HG03095 (cell line): Measurements from ENCODE around the gene ACKR4.
"Not testable (repeated sequence)": the region's sequence is repeated elsewhere in the genome, so short reads cannot be mapped to it uniquely, and the experiment has no call there.

Source experiments
- ATAC-seq: cut with Tn5 transposase; IDR thresholded peaks from one replicate; pipeline ENCODE4 v1.9.1; 2021; ENCODE audit warnings: moderate library complexity; ENCODE audit not compliant: unreplicated experiment

Gene ACKR4

GRCh38 chr3:132596816-132597433 lies at the start of gene ACKR4:
ACKR4 (plus strand) TSS chr3:132597270; CDS start chr3:132600398, 3,128 bp downstream.
- no peak for ATAC-seq

GRCh38 chr3:132549169-132549568 lies 47.9 kb upstream of the ACKR4 start:
- ATAC-seq = no peak

DNA sequence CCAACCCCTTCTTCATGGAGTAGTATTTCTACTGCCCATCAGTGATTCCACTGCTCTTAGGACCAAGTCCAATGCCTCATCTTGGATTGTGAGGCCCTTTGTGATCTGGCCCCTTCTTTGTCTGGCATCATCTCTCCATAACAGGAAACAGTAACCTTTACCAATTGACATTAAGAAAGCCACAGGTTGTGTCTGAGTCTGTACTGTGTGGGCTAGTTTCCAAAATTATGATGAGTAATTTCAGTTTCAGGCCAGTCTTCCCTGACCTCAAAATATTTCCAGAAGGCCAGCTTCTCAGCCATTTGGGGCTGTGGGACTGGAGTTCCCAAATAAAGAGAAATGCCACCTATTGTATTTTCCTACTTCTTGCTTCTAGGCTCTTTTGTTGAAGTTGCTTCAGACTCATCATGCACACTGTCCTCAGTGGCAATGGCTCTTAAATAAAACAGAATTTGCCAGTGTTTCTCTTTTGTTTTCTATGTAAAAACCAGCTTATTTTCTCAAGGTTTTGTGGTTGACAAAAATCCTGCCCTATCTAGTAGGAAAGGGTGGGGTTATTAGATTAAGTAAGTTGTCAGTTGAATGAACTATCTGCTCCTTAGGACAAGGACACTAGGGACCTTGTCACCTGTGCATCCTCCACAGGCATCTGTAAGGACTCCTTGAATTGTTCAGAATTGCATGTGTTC lies 47.0 kb upstream of the ACKR4 start:
- no peak for ATAC-seq

DNA sequence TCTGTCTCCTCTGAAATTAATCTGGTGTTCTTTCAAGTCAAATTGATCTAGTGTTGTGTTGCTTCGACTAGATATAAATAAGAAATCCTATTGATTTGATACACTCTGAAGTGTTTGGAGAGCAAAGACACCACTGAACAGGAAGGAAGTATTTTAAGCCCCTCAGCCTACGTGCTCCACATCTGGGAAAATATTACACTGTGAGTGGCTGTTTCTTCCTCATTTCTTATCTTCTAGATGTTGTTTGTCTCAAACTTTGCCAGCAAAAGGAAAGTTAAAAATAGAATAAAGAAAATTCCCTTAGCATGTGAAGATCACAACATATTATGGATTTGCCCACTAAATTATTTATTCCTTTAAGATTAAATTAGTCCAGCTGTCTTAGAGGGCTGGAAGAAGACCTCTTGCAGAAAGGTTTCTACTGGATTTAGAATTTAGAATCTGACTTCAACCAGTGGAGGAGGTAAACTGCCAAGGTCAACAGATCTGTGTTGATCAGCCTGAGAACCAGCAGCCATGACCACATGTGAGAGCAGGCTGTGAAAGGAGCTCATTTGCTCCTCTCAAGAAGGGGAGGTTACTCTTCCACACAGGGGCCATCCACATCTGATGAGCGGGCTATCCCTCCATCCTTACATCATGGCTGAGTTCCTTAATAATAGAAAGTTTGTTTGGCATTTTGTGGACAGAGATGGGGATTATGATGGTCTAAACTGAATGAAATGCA lies 46.3 kb upstream of the ACKR4 start:
- no peak for ATAC-seq

GRCh38 chr3:132553826-132554225 lies 43.2 kb upstream of the ACKR4 start:
- no peak for ATAC-seq

- no peak for ATAC-seq
These were observed 42.6 kb upstream of the ACKR4 start for GRCh38 chr3:132554437-132554836.

DNA sequence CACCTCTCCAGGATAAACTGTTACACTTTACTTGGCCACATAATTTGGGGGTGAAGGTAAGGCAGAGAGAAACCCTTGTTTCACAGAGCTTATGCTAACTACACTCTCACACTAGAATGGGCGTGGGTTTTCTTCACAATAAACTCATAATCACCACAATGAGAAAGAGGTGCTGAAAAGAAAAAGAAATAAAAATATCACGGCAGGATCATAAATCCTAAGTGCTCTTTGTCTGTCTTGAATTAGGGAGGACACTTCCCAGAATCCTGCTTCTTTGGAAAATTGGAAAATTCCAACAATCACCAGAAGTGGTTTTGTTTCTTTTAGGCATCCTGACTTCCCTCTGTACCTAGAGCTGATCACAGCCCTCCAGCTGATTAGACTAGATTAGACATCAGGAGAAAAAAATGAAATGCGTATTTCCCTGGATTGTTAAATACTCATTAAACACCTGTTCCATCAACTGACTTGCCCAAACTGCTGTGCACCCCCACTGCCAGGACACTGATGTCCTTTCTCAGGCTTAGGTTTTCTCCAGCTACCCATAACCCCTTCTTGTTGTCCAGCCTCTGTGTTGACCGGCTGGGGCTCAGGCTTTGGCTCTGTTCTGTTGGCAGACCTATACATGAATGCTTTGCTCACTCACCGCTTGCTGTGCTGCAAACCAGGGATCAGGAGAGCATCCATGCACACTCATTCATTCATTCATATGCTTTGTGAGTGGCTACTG lies 41.6 kb upstream of the ACKR4 start:
- ATAC-seq = no peak

GRCh38 chr3:132556036-132556386 lies 41.1 kb upstream of the ACKR4 start:
- ATAC-seq = not testable (repeated sequence)

DNA sequence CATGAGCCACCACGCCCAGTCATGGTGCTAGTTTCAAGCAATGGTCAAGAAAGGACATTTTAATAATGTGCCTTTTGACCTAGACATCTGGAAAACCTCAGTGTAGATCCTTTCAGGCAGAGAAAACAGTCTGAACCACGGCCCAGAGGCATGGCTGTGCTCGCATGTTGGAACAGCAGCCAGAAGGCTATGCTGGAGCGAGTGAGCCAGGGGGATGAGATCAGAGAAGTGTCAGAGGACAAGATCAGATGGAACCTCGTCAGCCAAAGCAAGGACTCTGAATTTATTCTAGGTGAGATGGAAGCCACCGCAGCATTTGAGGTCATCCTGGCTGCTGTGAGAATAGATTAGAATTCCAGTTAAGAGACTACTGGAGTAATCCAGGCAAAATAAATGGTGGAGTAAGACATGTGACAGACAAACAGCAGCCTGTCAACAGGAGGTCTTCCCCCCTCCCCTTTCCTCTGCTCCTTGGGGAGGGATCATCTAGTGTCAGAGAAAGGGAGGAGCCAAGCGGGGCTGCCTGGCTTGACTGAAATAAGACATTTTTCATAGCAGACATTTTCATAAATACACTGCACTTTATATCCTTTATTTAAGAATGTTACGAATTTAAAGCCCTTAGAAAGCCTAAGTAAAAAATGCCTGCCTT lies 40.4 kb upstream of the ACKR4 start:
- ATAC-seq = no peak

GRCh38 chr3:132561003-132561402 lies 36.1 kb upstream of the ACKR4 start:
- ATAC-seq = no peak

DNA sequence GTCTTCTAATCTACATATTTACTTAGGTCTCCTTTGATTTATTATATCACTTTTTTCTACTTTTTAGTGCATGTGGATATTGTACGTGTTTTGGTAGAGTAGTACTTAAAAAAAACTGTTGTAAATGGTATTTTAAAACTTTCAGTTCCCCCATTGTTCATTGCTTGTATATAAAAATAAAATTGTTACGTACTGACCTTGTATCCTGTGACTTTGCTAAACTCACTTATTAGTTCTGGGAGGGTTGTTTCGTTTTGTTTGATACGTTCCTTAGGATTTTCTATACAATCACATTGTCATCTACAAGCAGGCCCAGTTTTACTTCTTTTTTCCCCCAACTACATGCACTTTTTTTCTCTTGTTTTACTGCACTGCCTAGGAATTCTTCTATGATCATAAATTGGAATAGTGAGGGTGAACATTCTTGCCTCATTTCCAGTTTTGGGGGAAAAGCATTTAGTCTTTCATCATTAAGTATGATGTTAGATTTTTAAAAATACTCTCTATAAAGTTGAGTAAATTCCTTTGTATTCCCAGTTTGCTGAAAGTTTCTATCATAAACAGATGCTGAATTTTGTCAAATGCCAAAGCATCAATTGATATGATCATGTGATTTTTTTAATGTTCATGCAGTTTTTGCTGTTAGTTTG lies 33.5 kb upstream of the ACKR4 start:
- ATAC-seq = no peak

GRCh38 chr3:132564070-132564465 lies 33.0 kb upstream of the ACKR4 start:
- ATAC-seq = no peak

DNA sequence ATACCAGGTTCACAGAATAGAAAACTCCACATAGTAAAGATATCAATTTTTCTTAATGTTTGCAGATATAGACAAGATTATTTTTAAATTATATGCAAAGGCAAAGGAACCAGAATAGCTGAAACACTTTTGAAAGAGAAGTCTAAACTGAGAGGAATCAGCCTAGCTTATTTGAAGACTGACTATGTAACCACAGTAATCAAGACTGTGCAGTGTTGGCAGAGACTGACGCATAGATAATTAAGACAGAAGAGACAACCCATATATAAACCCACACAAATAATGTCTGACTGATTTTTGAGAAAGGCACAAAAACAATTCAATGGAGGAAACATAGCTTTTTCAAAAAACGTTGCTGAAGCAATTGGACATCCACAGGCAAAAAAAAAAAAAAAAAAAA lies 28.6 kb upstream of the ACKR4 start:
- ATAC-seq = no peak

GRCh38 chr3:132569153-132569552 lies 27.9 kb upstream of the ACKR4 start:
- ATAC-seq = no peak

DNA sequence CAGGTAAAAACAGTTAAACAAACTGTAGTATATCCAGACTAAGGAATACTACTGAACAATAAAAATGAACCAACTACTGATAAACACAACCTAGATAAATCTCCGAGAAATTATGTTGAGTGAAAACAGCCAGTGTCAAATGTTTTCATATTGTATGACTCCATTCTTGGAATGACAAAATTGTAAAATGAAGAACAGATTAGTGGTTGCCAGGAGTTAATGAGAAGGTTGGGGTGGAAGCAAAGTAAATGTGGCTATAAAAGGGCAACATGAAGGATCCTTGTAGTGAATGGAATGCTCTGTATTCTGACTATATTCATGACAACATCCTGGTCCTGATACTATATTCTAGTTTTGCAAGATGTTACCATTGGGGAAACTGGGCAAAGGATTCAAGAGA lies 27.5 kb upstream of the ACKR4 start:
- ATAC-seq = no peak

- no peak for ATAC-seq
These were observed 27.1 kb upstream of the ACKR4 start for GRCh38 chr3:132570016-132570415.

DNA sequence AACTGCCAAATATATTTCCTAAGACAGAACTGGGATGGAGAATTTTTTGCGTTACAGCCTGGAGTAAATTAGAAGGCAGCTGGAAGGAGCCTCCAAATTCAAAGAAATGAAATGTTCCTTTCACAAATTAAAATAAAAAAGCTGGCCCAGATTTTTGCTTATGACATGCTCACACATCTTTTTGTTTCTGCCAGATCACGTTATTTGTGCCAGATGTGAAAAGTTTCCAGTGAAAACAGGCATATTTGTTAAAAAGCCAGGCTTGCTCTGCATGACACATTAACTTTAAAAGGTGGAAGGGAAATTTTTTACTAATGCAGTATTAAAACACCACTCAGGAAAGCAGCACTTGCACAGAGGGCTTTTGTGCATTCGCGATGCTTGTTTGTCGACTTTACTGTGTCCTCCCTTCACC lies 23.3 kb upstream of the ACKR4 start:
- no peak for ATAC-seq

GRCh38 chr3:132587401-132587800 lies 9.7 kb upstream of the ACKR4 start:
- no peak for ATAC-seq

- no peak for ATAC-seq
These were observed 4.9 kb upstream of the ACKR4 start for GRCh38 chr3:132592216-132592615.

DNA sequence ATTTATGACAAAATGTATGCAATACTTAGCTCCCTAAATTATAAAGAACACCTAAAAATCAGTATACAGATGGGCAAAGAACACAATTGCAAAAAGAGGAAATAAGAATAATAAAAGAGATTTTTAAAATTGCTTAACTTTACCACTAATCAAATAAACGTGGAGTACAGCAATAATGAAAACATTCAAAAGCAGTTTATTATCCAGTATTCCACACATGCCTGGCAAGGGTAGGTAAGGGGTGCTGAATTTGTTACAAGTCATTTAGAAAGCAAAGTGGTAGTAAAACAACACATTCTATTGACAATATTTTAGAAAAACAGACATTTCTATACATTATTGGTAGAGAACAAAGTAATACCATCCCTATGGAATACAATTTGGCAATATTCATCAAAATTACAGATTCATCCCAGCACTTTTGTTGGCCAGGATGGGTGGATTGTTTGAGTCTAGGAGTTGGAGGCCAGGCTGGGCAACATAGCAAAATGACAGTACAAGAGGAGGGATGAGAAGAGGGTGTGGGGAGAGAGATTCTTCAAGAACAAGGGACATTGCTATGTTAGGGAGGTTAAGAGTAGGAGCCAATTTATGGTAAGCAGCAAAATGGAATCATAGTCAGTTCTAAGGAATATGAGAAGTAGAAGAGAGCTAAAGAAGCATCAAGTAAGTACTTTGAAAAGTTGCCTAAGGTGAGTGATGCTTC lies 3.7 kb upstream of the ACKR4 start:
- ATAC-seq = no peak
